Measurements from ENCODE around the gene PIK3C2G.

PIK3C2G gene

DNA sequence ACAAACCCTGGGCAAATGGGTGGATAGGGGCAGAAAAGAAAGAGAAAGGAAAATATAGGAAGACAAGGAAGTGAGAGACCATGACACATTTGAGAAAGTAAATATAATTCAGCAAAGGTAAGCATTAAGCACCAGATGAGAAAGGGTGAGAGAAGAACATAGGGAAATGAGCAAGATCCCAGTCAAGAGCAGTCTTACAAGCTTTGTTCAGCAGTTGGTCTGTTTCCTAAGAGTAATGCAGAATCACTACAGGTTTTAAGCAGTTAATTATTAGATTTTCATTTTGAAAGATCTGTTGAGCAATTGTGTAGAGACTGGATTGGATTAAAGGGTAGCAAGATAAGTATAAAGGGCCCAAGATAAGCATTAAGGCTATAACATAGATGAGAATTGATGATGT, 330.2 kb downstream of the PIK3C2G start:
- H3K27me3 ChIP-seq (replicated peaks; ENCODE audit: control insufficient read depth, insufficient read depth, low read length) = no peaks in the 10 kb centered on the region
- no peak overlapping the region for H3K4me3 ChIP-seq (replicated peaks; ENCODE audit: low read depth, low read length)
- no peak for DNase-seq (ENCODE audit: extremely low read depth, insufficient read length)
- no peaks in the 10 kb centered on the region for H3K36me3 ChIP-seq (ENCODE audit: control insufficient read depth, insufficient read depth, low read length)
- TF ChIP-seq, protein P1, sequence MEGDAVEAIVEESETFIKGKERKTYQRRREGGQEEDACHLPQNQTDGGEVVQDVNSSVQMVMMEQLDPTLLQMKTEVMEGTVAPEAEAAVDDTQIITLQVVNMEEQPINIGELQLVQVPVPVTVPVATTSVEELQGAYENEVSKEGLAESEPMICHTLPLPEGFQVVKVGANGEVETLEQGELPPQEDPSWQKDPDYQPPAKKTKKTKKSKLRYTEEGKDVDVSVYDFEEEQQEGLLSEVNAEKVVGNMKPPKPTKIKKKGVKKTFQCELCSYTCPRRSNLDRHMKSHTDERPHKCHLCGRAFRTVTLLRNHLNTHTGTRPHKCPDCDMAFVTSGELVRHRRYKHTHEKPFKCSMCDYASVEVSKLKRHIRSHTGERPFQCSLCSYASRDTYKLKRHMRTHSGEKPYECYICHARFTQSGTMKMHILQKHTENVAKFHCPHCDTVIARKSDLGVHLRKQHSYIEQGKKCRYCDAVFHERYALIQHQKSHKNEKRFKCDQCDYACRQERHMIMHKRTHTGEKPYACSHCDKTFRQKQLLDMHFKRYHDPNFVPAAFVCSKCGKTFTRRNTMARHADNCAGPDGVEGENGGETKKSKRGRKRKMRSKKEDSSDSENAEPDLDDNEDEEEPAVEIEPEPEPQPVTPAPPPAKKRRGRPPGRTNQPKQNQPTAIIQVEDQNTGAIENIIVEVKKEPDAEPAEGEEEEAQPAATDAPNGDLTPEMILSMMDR (IDR thresholded peaks at IDR 0.05; ENCODE audit: insufficient read depth, low read length, poor library complexity, severe bottlenecking) = no peak

DNA sequence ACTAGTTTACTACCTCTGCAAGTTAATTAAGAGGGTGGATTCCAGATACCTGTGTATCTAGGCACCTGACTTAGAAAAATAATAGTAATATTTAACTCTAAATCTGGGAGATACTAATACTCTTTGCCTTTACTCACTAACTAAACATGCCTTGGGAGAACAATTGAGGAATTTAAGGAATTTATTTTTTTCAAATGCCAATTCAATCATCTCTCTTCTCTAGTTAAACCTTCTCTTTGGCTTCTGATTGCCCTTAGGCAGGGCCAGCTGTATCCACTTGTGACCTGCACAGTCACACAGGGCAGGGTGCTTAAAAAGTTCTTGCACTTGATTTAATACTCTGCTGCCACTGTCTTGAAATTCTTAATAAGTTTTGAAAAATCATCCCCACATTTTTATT, 334.1 kb downstream of the PIK3C2G start:
- no peaks in the 10 kb centered on the region for H3K27me3 ChIP-seq (replicated peaks; ENCODE audit: control insufficient read depth, insufficient read depth, low read length)
- no peak overlapping the region for H3K4me3 ChIP-seq (replicated peaks; ENCODE audit: low read depth, low read length)
- TF ChIP-seq, protein P1 (IDR thresholded peaks at IDR 0.05; ENCODE audit: insufficient read depth, low read length, poor library complexity, severe bottlenecking) = no peak
- H3K36me3 ChIP-seq (ENCODE audit: control insufficient read depth, insufficient read depth, low read length) = no peaks in the 10 kb centered on the region
- DNase-seq (ENCODE audit: extremely low read depth, insufficient read length) = no peak

DNA sequence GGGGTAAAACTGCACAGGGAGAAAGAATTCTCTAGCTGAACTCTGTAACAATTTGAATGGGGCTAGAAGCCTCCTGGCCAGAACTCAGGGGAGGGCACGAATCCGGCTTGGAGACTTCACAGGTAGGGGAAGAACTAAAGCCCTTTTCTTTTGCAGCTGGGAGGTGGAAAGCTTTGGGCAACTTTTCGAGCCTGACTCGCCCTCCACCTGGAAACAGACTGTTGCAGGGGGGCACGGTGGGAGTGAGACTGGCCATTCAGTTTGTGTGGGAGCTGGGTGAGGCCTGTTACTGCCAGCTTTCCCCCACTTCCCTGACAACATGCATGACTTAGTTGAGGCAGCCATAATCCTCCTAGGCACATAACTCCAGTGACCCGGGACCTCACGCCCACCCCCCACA, 340.6 kb downstream of the PIK3C2G start:
- Histone ChIP-seq H3K4me3 (replicated peaks; ENCODE audit: low read depth, low read length) (no peak overlapping the region), H3K27me3 (replicated peaks; ENCODE audit: control insufficient read depth, insufficient read depth, low read length) (no peaks in the 10 kb centered on the region), H3K36me3 (ENCODE audit: control insufficient read depth, insufficient read depth, low read length) (no peaks in the 10 kb centered on the region)
- no peak for DNase-seq (ENCODE audit: extremely low read depth, insufficient read length)
- TF ChIP-seq, protein P1 (IDR thresholded peaks at IDR 0.05; ENCODE audit: insufficient read depth, low read length, poor library complexity, severe bottlenecking) = no peak

GRCh38 chr12:18612971-18613370, 351.7 kb downstream of the PIK3C2G start:
- DNase-seq (ENCODE audit: extremely low read depth, insufficient read length) = no peak
- Histone ChIP-seq H3K27me3 (replicated peaks; ENCODE audit: control insufficient read depth, insufficient read depth, low read length) (no peaks in the 10 kb centered on the region), H3K4me3 (replicated peaks; ENCODE audit: low read depth, low read length) (no peak overlapping the region), H3K36me3 (ENCODE audit: control insufficient read depth, insufficient read depth, low read length) (no peaks in the 10 kb centered on the region)
- TF ChIP-seq, protein P1 (IDR thresholded peaks at IDR 0.05; ENCODE audit: insufficient read depth, low read length, poor library complexity, severe bottlenecking) = no peak

DNA sequence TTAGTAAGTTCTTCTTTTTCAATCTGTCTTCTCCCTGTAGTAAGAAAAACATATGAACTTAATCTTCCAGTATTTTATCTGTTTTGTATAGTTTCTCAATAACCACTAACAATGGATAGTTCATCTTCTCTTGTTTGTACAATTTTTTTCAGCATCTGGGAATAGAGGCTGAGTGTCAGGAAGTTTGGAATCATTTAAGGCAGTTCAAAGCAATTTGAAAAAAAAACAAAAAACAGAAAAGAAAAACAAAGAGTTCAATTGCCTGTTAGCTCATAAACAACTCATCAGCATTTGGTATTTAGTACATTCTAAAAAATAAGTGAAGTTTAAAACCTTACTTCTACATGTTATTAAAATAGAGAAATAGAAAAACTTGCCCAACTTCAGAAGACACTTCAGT, 359.7 kb downstream of the PIK3C2G start:
- no peak for DNase-seq (ENCODE audit: extremely low read depth, insufficient read length)
- Histone ChIP-seq H3K36me3 (ENCODE audit: control insufficient read depth, insufficient read depth, low read length) (no peaks in the 10 kb centered on the region), H3K4me3 (replicated peaks; ENCODE audit: low read depth, low read length) (no peak overlapping the region), H3K27me3 (replicated peaks; ENCODE audit: control insufficient read depth, insufficient read depth, low read length) (no peaks in the 10 kb centered on the region)
- TF ChIP-seq, protein P1 (IDR thresholded peaks at IDR 0.05; ENCODE audit: insufficient read depth, low read length, poor library complexity, severe bottlenecking) = no peak

DNA sequence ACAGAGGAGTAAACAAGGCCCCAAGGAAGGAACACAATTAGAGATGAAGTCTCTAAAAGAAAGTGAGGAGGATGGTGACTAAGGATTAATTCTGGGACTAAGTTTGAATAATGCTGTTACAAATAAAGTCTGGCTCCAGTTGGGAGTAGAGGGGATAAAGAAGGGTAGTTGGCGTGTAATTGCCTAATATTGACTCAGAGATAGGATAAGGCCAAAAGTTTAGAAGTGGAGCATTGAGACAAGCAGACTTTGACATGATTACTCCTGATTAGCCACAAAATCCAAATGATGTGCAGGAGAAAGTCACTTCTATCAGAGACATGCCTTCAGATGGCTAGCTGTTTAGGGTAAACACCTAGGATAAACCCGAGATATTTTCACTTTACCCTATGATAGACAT, 368.1 kb downstream of the PIK3C2G start:
- TF ChIP-seq, protein P1 (IDR thresholded peaks at IDR 0.05; ENCODE audit: insufficient read depth, low read length, poor library complexity, severe bottlenecking) = no peak
- H3K27me3 ChIP-seq (replicated peaks; ENCODE audit: control insufficient read depth, insufficient read depth, low read length) = no peaks in the 10 kb centered on the region
- DNase-seq (ENCODE audit: extremely low read depth, insufficient read length) = no peak
- no peaks in the 10 kb centered on the region for H3K36me3 ChIP-seq (ENCODE audit: control insufficient read depth, insufficient read depth, low read length)
- H3K4me3 ChIP-seq (replicated peaks; ENCODE audit: low read depth, low read length) = no peak overlapping the region

Data from GM06990 (cell line).